ENCODE data around the gene PLOD3.
A peak's percentile ranks its signal among the peaks of the same experiment; 100 is the strongest.

Gene PLOD3

GRCh38 chr7:101172854-101173751 is 44.3 kb downstream of the PLOD3 start:
- Histone ChIP-seq H3K36me3 (ENCODE audit: control insufficient read depth in 5 of 5, insufficient read depth in 5 of 5, low read length in 5 of 5) (no peaks in the 10 kb centered on the region), H3K9me3 (ENCODE audit: control insufficient read depth in 5 of 5, low read length in 5 of 5) (no peaks in the 10 kb centered on the region), H3K27ac (ENCODE audit: low read depth, low read length) (no peak overlapping the region), H3K27me3 (ENCODE audit: control insufficient read depth in 5 of 5, insufficient read depth in 4 of 5, low read length in 5 of 5) (peaks cover 79 to 94% (median 87%) of the 10 kb centered on the region in 5 donors), H3K4me3 (ENCODE audit: low read depth in 1 of 5, low read length in 5 of 5) (peak overlapping the region in 2 of 5 donors; percentile 22 to 50), H3K9ac (ENCODE audit: low read length in 5 of 5) (no peak overlapping the region), H3K4me1 (ENCODE audit: control insufficient read depth in 5 of 5, insufficient read depth in 5 of 5, low read length in 5 of 5) (peaks cover 0 to 31% (median 19%) of the 10 kb centered on the region in 5 donors)

GRCh38 chr7:101172005-101172853 is 45.2 kb downstream of the PLOD3 start:
- peaks cover 0 to 31% (median 19%) of the 10 kb centered on the region in 5 donors for H3K4me1 ChIP-seq (ENCODE audit: control insufficient read depth in 5 of 5, insufficient read depth in 5 of 5, low read length in 5 of 5)
- H3K9ac ChIP-seq (ENCODE audit: low read length in 5 of 5), result no peak overlapping the region
- no peaks in the 10 kb centered on the region for H3K9me3 ChIP-seq (ENCODE audit: control insufficient read depth in 5 of 5, low read length in 5 of 5)
- no peak overlapping the region for H3K27ac ChIP-seq (ENCODE audit: low read depth, low read length)
- H3K27me3 ChIP-seq (ENCODE audit: control insufficient read depth in 5 of 5, insufficient read depth in 4 of 5, low read length in 5 of 5), result peaks cover 75 to 95% (median 87%) of the 10 kb centered on the region in 5 donors
- no peaks in the 10 kb centered on the region for H3K36me3 ChIP-seq (ENCODE audit: control insufficient read depth in 5 of 5, insufficient read depth in 5 of 5, low read length in 5 of 5)
- H3K4me3 ChIP-seq (ENCODE audit: low read depth in 1 of 5, low read length in 5 of 5), result no peak overlapping the region

GRCh38 chr7:101171442-101171837 is 45.9 kb downstream of the PLOD3 start:
- Histone ChIP-seq H3K4me1 (ENCODE audit: control insufficient read depth in 5 of 5, insufficient read depth in 5 of 5, low read length in 5 of 5) (peaks cover 0 to 31% (median 19%) of the 10 kb centered on the region in 5 donors), H3K27me3 (ENCODE audit: control insufficient read depth in 5 of 5, insufficient read depth in 4 of 5, low read length in 5 of 5) (peaks cover 75 to 92% (median 85%) of the 10 kb centered on the region in 5 donors), H3K9ac (ENCODE audit: low read length in 5 of 5) (no peak overlapping the region)

GRCh38 chr7:101170617-101171441 is 46.6 kb downstream of the PLOD3 start:
- Histone ChIP-seq H3K36me3 (ENCODE audit: control insufficient read depth in 5 of 5, insufficient read depth in 5 of 5, low read length in 5 of 5) (no peaks in the 10 kb centered on the region), H3K4me3 (ENCODE audit: low read depth in 1 of 5, low read length in 5 of 5) (no peak overlapping the region), H3K27me3 (ENCODE audit: control insufficient read depth in 5 of 5, insufficient read depth in 4 of 5, low read length in 5 of 5) (peaks cover 76 to 92% (median 85%) of the 10 kb centered on the region in 5 donors)

More at GRCh38 chr7:101171442-101171837, 45.9 kb downstream of the PLOD3 start:
- Histone ChIP-seq H3K27ac (ENCODE audit: low read depth, low read length) (no peak overlapping the region), H3K36me3 (ENCODE audit: control insufficient read depth in 5 of 5, insufficient read depth in 5 of 5, low read length in 5 of 5) (no peaks in the 10 kb centered on the region), H3K4me3 (ENCODE audit: low read depth in 1 of 5, low read length in 5 of 5) (no peak overlapping the region), H3K9me3 (ENCODE audit: control insufficient read depth in 5 of 5, low read length in 5 of 5) (no peaks in the 10 kb centered on the region)

GRCh38 chr7:101169838-101170551 is 47.4 kb downstream of the PLOD3 start:
- H3K9ac ChIP-seq (ENCODE audit: low read length in 5 of 5), result no peak overlapping the region
- H3K36me3 ChIP-seq (ENCODE audit: control insufficient read depth in 5 of 5, insufficient read depth in 5 of 5, low read length in 5 of 5), result no peaks in the 10 kb centered on the region
- H3K4me3 ChIP-seq (ENCODE audit: low read depth in 1 of 5, low read length in 5 of 5), result no peak overlapping the region
- H3K9me3 ChIP-seq (ENCODE audit: control insufficient read depth in 5 of 5, low read length in 5 of 5), result no peaks in the 10 kb centered on the region
- peaks cover 0 to 40% (median 28%) of the 10 kb centered on the region in 5 donors for H3K4me1 ChIP-seq (ENCODE audit: control insufficient read depth in 5 of 5, insufficient read depth in 5 of 5, low read length in 5 of 5)
- no peak overlapping the region for H3K27ac ChIP-seq (ENCODE audit: low read depth, low read length)
- peaks cover 76 to 87% (median 82%) of the 10 kb centered on the region in 5 donors for H3K27me3 ChIP-seq (ENCODE audit: control insufficient read depth in 5 of 5, insufficient read depth in 4 of 5, low read length in 5 of 5)

More at GRCh38 chr7:101170617-101171441, 46.6 kb downstream of the PLOD3 start:
- Histone ChIP-seq H3K27ac (ENCODE audit: low read depth, low read length) (no peak overlapping the region), H3K9ac (ENCODE audit: low read length in 5 of 5) (no peak overlapping the region), H3K9me3 (ENCODE audit: control insufficient read depth in 5 of 5, low read length in 5 of 5) (no peaks in the 10 kb centered on the region), H3K4me1 (ENCODE audit: control insufficient read depth in 5 of 5, insufficient read depth in 5 of 5, low read length in 5 of 5) (peaks cover 0 to 32% (median 22%) of the 10 kb centered on the region in 5 donors)

GRCh38 chr7:101169110-101169837 is 48.1 kb downstream of the PLOD3 start:
- no peak overlapping the region for H3K27ac ChIP-seq (ENCODE audit: low read depth, low read length)
- peaks cover 0 to 45% (median 36%) of the 10 kb centered on the region in 5 donors for H3K4me1 ChIP-seq (ENCODE audit: control insufficient read depth in 5 of 5, insufficient read depth in 5 of 5, low read length in 5 of 5)
- H3K27me3 ChIP-seq (ENCODE audit: control insufficient read depth in 5 of 5, insufficient read depth in 4 of 5, low read length in 5 of 5), result peaks cover 80 to 88% (median 85%) of the 10 kb centered on the region in 5 donors
- H3K9me3 ChIP-seq (ENCODE audit: control insufficient read depth in 5 of 5, low read length in 5 of 5), result no peaks in the 10 kb centered on the region
- no peak overlapping the region for H3K9ac ChIP-seq (ENCODE audit: low read length in 5 of 5)
- H3K4me3 ChIP-seq (ENCODE audit: low read depth in 1 of 5, low read length in 5 of 5), result no peak overlapping the region
- no peaks in the 10 kb centered on the region for H3K36me3 ChIP-seq (ENCODE audit: control insufficient read depth in 5 of 5, insufficient read depth in 5 of 5, low read length in 5 of 5)

- Histone ChIP-seq H3K27ac (ENCODE audit: low read depth, low read length) (no peak overlapping the region), H3K9me3 (ENCODE audit: control insufficient read depth in 5 of 5, low read length in 5 of 5) (no peaks in the 10 kb centered on the region), H3K27me3 (ENCODE audit: control insufficient read depth in 5 of 5, insufficient read depth in 4 of 5, low read length in 5 of 5) (peaks cover 78 to 89% (median 88%) of the 10 kb centered on the region in 5 donors), H3K4me1 (ENCODE audit: control insufficient read depth in 5 of 5, insufficient read depth in 5 of 5, low read length in 5 of 5) (peaks cover 0 to 49% (median 42%) of the 10 kb centered on the region in 5 donors), H3K9ac (ENCODE audit: low read length in 5 of 5) (no peak overlapping the region), H3K4me3 (ENCODE audit: low read depth in 1 of 5, low read length in 5 of 5) (no peak overlapping the region), H3K36me3 (ENCODE audit: control insufficient read depth in 5 of 5, insufficient read depth in 5 of 5, low read length in 5 of 5) (no peaks in the 10 kb centered on the region)
These were observed 48.9 kb downstream of the PLOD3 start for GRCh38 chr7:101168412-101169049.

GRCh38 chr7:101167645-101168411 is 49.6 kb downstream of the PLOD3 start:
- Histone ChIP-seq H3K27me3 (ENCODE audit: control insufficient read depth in 5 of 5, insufficient read depth in 4 of 5, low read length in 5 of 5) (peaks cover 72 to 85% (median 82%) of the 10 kb centered on the region in 5 donors), H3K9ac (ENCODE audit: low read length in 5 of 5) (no peak overlapping the region), H3K27ac (ENCODE audit: low read depth, low read length) (no peak overlapping the region), H3K36me3 (ENCODE audit: control insufficient read depth in 5 of 5, insufficient read depth in 5 of 5, low read length in 5 of 5) (no peaks in the 10 kb centered on the region), H3K4me3 (ENCODE audit: low read depth in 1 of 5, low read length in 5 of 5) (no peak overlapping the region), H3K9me3 (ENCODE audit: control insufficient read depth in 5 of 5, low read length in 5 of 5) (no peaks in the 10 kb centered on the region), H3K4me1 (ENCODE audit: control insufficient read depth in 5 of 5, insufficient read depth in 5 of 5, low read length in 5 of 5) (peaks cover 0 to 48% (median 42%) of the 10 kb centered on the region in 5 donors)

All from subcutaneous abdominal adipose tissue (tissue), 5 donors.